GM18519 (cell line): Measurements from ENCODE around the gene ABHD3.
"Not testable (repeated sequence)": the region's sequence is repeated elsewhere in the genome, so short reads cannot be mapped to it uniquely, and the experiment has no call there.

Source experiments
- ATAC-seq: cut with Tn5 transposase; IDR thresholded peaks from one replicate; pipeline ENCODE4 v1.9.1; 2021; ENCODE audit warnings: mild to moderate bottlenecking, moderate library complexity; ENCODE audit not compliant: unreplicated experiment, low FRiP score

Gene ABHD3

GRCh38 chr18:21656402-21656801 is 48.2 kb downstream of the ABHD3 start:
- ATAC-seq: no peak

- ATAC-seq: no peak
Measured at GRCh38 chr18:21653361-21653760, 51.2 kb downstream of the ABHD3 start.

- no peak for ATAC-seq
Measured at GRCh38 chr18:21652073-21652472, 52.5 kb downstream of the ABHD3 start.

GRCh38 chr18:21650311-21650710 is 54.3 kb downstream of the ABHD3 start:
- no peak for ATAC-seq

- ATAC-seq: not testable (repeated sequence)
Measured at GRCh38 chr18:21640375-21640774, 64.2 kb downstream of the ABHD3 start.

GRCh38 chr18:21638822-21639221 is 65.8 kb downstream of the ABHD3 start:
- no peak for ATAC-seq

GRCh38 chr18:21636769-21637168 is 67.8 kb downstream of the ABHD3 start:
- ATAC-seq: no peak

- no peak for ATAC-seq
Measured at GRCh38 chr18:21634588-21635199, 69.9 kb downstream of the ABHD3 start.

GRCh38 chr18:21632393-21632792 is 72.2 kb downstream of the ABHD3 start:
- no peak for ATAC-seq

GRCh38 chr18:21629089-21629832 is 75.3 kb downstream of the ABHD3 start:
- ATAC-seq: peak; percentile 83

GRCh38 chr18:21621640-21622039 is 82.9 kb downstream of the ABHD3 start:
- ATAC-seq: not testable (repeated sequence)

- ATAC-seq: peak; percentile 94
Measured at GRCh38 chr18:21612125-21613039, 92.2 kb downstream of the ABHD3 start, which contains the start of gene SNRPD1. Gene SNRPD1, plus strand, starts transcription at chr18:21612314. Its CDS starts 116 bp downstream, at chr18:21612430.

GRCh38 chr18:21611401-21612124 is 93.0 kb downstream of the ABHD3 start:
- ATAC-seq: not testable (repeated sequence)

- no peak for ATAC-seq
Measured at GRCh38 chr18:21605213-21605612, 99.4 kb downstream of the ABHD3 start.

GRCh38 chr18:21604671-21605070 is 99.9 kb downstream of the ABHD3 start:
- no peak for ATAC-seq

GRCh38 chr18:21602299-21602587 is 102.3 kb downstream of the ABHD3 start:
- ATAC-seq: no peak
